Peyer's patch (tissue), 4 donors: ENCODE data around the gene MRPL46. TPM values are rescaled to one million over a fixed set of nuclear protein-coding genes. Genes with fewer than 3 reads are reported as not detected.
"Not testable (repeated sequence)": the region's sequence is repeated elsewhere in the genome, so short reads cannot be mapped to it uniquely, and the experiment has no call there.

Experiments used
- DNase-seq, 3 donors: peaks; one replicate each; pipeline ENCODE4 v3.0.0-alpha.2; 2017 to 2019
- H3K27ac ChIP-seq, 4 donors: fragments of 200-600 bp; sonication (generic); one replicate each; pipeline ENCODE4 v1.5.1; 2016 to 2019
- H3K27me3 ChIP-seq, 2 donors: fragments of 200-600 bp; sonication (generic); one replicate each; pipeline ENCODE4 v1.5.1; 2019
- H3K36me3 ChIP-seq, 3 donors: fragments of 200-600 bp; sonication (generic); one replicate each; pipeline ENCODE4 v1.5.1; 2016 to 2019
- H3K4me1 ChIP-seq, 4 donors: fragments of 200-600 bp; sonication (generic); one replicate each; pipeline ENCODE4 v1.5.1; 2016 to 2019
- H3K4me3 ChIP-seq, 4 donors: fragments of 200-600 bp; sonication (generic); 1 replicate in 3 of 4; 2 replicates in 1 of 4; pipeline ENCODE4 v1.5.1; 2016 to 2019; ENCODE audit warnings: mild to moderate bottlenecking in 1 of 4
- H3K9me3 ChIP-seq, 4 donors: fragments of 200-600 bp; sonication (generic); one replicate each; pipeline ENCODE4 v1.5.1; 2016 to 2019; ENCODE audit warnings: mild to moderate bottlenecking in 1 of 4
- POLR2A ChIP-seq, 2 donors: fragments of 450-650 bp; IDR thresholded peaks; one replicate each; pipeline ENCODE4 v1.5.1; 2017; ENCODE audit warnings: antibody characterized with exemption in 2 of 2, mild to moderate bottlenecking in 2 of 2, moderate library complexity in 2 of 2
- total RNA-seq, 4 donors: library from RNA; depleted of rRNA; stranded (reverse); fragments of >200 nt; gene quantifications; one replicate each; pipeline ENCODE4 v1.1.0, GENCODE V29; 2016
- TF ChIP-seq, protein P1 (sequence below), 6 experiments: fragments of 450-650 bp in 4 of 6; fragments of 200-600 bp in 2 of 6; sonication (generic) in 1 of 6; IDR thresholded peaks; one replicate each; pipeline ENCODE4 v1.5.1; 2017 to 2019; ENCODE audit warnings: antibody characterized with exemption in 6 of 6, mild to moderate bottlenecking in 3 of 6, moderate library complexity in 1 of 6

MRPL46 gene
- total RNA-seq, 4 donors from 2014 or later: 13.7 to 23.3 (median 18.5) TPM

DNA sequence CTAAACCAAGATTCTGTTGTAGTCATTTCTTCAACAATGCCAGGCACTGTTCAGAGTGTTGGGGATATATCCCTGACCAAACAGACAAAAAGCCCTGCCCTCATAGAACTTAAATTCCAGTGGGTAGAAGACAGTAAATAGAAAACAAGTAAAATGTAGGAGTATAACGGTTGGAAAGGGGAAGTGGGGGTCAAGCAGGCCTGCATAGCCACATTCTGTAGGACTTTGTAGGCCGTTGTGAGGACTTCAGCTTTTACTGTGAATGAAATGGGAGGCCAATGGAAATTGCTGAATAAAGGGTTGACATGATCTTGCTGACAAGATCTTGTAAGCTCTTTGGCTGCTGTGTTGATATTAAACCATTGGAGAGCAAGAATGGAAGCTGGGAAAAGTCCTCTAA, 2.1 kb upstream of the MRPL46 start:
- H3K36me3 ChIP-seq: peaks cover 0 to 20% (median 0%) of the 10 kb centered on the region in 3 donors
- peaks cover 0 to 19% (median 2%) of the 10 kb centered on the region in 4 donors for H3K4me1 ChIP-seq
- no peak for TF ChIP-seq POLR2A (IDR thresholded peaks at IDR 0.05)
- H3K27ac ChIP-seq: no peak overlapping the region
- H3K27me3 ChIP-seq: no peaks in the 10 kb centered on the region
- no peak overlapping the region for H3K4me3 ChIP-seq
- no peaks in the 10 kb centered on the region for H3K9me3 ChIP-seq
- no peak for DNase-seq

DNA sequence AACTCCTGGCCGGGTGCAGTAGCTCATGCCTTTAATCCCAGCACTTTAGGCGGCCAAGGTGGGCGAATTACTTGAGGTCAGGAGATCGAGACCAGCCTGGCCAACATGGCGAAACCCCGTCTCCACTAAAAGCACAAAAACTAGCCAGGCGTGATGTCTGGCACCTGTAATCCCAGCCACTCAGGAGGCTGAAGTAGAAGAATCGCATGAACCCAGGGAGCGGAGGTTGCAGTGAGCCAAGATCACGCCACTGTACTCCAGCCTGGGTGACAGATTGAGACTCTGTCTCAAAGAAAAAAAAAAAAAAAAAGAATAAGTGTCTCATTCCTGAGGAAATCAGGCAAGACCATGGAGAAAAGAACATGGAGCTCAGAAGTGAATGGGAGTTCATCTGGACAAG, 1.5 kb upstream of the MRPL46 start:
- not testable (repeated sequence) for H3K27me3 ChIP-seq, DNase-seq, H3K27ac ChIP-seq, H3K9me3 ChIP-seq
- Histone ChIP-seq H3K4me1 (peaks cover 0 to 19% (median 2%) of the 10 kb centered on the region in 4 donors), H3K36me3 (peaks cover 0 to 26% (median 0%) of the 10 kb centered on the region in 3 donors), H3K4me3 (peak overlapping the region in 1 of 4 donors; percentile 88)

DNA sequence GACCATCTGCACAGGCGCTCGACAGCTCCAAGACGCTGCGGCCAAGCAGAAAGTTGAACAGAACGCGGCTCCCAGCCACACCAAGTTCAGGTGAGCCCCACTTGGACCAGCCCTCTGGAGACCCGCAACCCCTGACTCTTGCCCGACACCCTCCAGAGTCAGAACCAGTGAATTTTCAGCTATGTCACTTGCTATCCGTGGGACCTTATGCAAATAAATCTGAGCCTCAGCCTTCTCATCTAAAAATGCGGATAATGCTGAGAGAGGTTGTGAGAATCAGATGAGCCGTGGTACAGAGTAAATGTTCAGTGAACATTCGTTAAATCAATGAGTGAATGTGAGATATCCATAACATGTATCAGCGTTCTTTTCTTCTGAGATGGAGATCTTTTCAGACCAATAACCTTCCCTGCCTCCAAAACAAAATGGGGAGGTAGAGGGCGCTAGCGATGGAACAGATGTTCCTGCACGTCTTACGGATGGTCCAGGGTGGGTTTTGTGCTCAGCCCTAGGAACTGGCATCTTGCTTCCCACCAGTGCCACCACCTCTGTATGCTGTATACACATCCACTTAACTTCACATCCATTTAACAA, 844 bp upstream of the MRPL46 start:
- Histone ChIP-seq H3K4me3 (peak overlapping the region; percentile 69 to 94 (median 90)), H3K36me3 (peaks cover 0 to 27% (median 0%) of the 10 kb centered on the region in 3 donors), H3K27ac (peak overlapping the region; percentile 85 to 93 (median 88)), H3K4me1 (peaks cover 0 to 19% (median 2%) of the 10 kb centered on the region in 4 donors), H3K27me3 (no peaks in the 10 kb centered on the region), H3K9me3 (no peaks in the 10 kb centered on the region)
- no peak for DNase-seq
- TF ChIP-seq, protein P1, sequence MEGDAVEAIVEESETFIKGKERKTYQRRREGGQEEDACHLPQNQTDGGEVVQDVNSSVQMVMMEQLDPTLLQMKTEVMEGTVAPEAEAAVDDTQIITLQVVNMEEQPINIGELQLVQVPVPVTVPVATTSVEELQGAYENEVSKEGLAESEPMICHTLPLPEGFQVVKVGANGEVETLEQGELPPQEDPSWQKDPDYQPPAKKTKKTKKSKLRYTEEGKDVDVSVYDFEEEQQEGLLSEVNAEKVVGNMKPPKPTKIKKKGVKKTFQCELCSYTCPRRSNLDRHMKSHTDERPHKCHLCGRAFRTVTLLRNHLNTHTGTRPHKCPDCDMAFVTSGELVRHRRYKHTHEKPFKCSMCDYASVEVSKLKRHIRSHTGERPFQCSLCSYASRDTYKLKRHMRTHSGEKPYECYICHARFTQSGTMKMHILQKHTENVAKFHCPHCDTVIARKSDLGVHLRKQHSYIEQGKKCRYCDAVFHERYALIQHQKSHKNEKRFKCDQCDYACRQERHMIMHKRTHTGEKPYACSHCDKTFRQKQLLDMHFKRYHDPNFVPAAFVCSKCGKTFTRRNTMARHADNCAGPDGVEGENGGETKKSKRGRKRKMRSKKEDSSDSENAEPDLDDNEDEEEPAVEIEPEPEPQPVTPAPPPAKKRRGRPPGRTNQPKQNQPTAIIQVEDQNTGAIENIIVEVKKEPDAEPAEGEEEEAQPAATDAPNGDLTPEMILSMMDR (IDR thresholded peaks at IDR 0.05): peak in 1 of 6 experiments; percentile 4
- TF ChIP-seq POLR2A (IDR thresholded peaks at IDR 0.05): no peak

DNA sequence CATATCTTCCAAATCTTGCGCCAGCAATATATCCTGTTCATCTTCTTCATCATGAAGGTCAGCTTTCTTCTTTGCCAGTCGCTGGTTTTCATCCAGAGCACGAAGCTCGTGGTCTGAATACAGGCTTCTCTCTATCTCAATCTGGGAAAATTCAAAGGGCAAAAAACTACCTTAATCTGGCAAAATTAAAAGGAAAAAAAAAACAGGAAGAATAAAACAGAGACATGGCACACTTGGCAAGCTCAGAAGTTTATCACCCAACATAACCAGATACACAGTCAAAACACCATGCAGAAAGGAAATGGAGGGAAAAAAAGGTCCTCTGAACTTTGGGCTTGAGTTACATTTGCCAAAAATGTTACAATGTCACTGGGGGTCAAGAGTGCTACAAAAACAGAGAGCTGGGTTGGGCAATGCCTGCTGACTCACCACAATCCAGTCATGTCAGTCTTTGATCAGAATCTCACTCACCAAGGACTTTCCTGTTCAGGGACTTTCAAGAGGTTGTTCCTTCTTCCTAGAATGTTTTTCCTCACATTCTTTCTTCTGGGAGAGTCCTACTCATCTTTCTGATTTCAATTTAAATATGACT, 1.5 kb downstream of the MRPL46 start:
- H3K36me3 ChIP-seq: peaks cover 0 to 30% (median 0%) of the 10 kb centered on the region in 3 donors
- H3K9me3 ChIP-seq: no peaks in the 10 kb centered on the region
- peaks cover 0 to 19% (median 2%) of the 10 kb centered on the region in 4 donors for H3K4me1 ChIP-seq
- DNase-seq: no peak
- no peaks in the 10 kb centered on the region for H3K27me3 ChIP-seq
- H3K4me3 ChIP-seq: no peak overlapping the region
- TF ChIP-seq, protein P1 (IDR thresholded peaks at IDR 0.05): no peak
- TF ChIP-seq POLR2A (IDR thresholded peaks at IDR 0.05): no peak
- H3K27ac ChIP-seq: no peak overlapping the region

DNA sequence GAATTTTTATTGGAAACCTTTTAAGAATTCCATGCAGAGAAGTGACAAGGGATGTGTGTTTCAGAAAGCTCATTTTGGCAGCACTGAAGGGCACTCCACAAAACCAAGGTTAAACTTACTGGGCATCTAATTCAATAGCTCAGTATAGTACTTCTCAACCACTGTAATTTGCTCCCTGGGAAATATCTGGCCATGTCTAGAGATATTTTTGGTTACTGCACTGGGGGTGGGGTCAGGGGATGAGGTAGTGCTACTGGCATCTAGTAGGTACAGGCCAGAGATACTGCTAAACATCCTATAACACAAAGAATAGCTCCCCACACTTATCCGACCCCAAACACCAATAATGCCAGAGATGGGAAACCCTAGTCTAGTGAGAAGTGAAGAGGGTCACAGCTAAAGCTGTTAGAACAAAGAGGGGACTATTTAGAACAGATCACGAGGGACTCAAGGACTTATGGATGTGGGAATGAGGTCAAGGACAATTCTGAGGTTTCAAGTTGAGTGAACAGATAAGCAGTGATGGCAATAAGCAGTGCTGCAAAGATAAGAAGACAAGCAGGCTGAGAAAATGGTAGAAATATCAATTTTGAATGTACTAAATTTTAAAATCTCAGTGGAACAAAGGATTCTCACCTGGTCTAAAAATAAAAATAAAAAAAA, 3.2 kb downstream of the MRPL46 start:
- DNase-seq: no peak
- Histone ChIP-seq H3K27ac (no peak overlapping the region), H3K27me3 (no peaks in the 10 kb centered on the region), H3K9me3 (no peaks in the 10 kb centered on the region), H3K4me1 (peaks cover 0 to 19% (median 2%) of the 10 kb centered on the region in 4 donors), H3K4me3 (no peak overlapping the region), H3K36me3 (peaks cover 0 to 48% (median 0%) of the 10 kb centered on the region in 3 donors)
- TF ChIP-seq POLR2A (IDR thresholded peaks at IDR 0.05): no peak
- TF ChIP-seq, protein P1 (IDR thresholded peaks at IDR 0.05): no peak

DNA sequence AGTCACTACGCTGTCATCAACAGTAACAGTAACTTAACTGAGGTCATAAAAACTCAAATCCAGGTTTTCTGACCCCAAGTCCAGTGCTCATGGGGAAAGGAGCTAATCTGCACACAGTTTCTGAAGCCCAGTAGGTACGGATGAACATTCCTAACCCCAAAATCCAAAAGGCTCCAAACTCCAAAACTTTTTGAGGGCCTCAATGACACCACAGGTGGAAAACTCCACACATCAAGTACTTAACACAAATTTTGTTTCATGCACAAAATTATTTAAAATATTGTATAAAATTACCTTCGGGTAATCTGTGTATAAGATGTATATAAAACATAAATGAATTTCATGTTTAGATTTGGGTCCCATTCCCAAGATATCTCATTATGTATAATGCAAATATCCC, 10.5 kb downstream of the MRPL46 start:
- Histone ChIP-seq H3K27ac (no peak overlapping the region), H3K4me1 (peaks cover 0 to 6% (median 0%) of the 10 kb centered on the region in 4 donors), H3K36me3 (peaks cover 0 to 38% (median 0%) of the 10 kb centered on the region in 3 donors)

More for the DNA sequence above, 10.5 kb downstream of the MRPL46 start:
- Histone ChIP-seq H3K4me3 (no peak overlapping the region), H3K27me3 (no peaks in the 10 kb centered on the region), H3K9me3 (no peaks in the 10 kb centered on the region)
- TF ChIP-seq, protein P1 (IDR thresholded peaks at IDR 0.05): no peak
- TF ChIP-seq POLR2A (IDR thresholded peaks at IDR 0.05): no peak
- no peak for DNase-seq
